ENCODE data around the gene ZNF790. TPM values are rescaled to one million over a fixed set of nuclear protein-coding genes. Genes with fewer than 3 reads are reported as not detected.

ZNF790 gene
- total RNA-seq, 1 donor from 2014 or later, result 6.7 TPM

- peak; percentile 84 for DNase-seq (ENCODE audit: low read depth, low spot score)
These were observed 65.6 kb downstream of the ZNF790 start, which contains the start of gene ZNF850 for GRCh38 chr19:36772311-36773222. TSS of gene ZNF850 (minus strand) at chr19:36772807. CDS start at chr19:36762606, 10,201 bp downstream.

- DNase-seq (ENCODE audit: low read depth, low spot score), result peak; percentile 90
These were observed 66.6 kb downstream of the ZNF790 start for GRCh38 chr19:36771261-36772231.

Other genes starting within 250 kb of the ZNF790 start
- 6.5 and 9.1 TPM in 2 replicates for gene ZNF382, start 233.1 kb downstream of the ZNF790 start, total RNA-seq
- gene ZNF461, start 171.6 kb downstream of the ZNF790 start, total RNA-seq, result 6.7 and 11.2 TPM in 2 replicates
- gene ZNF567, start 150.8 kb downstream of the ZNF790 start, total RNA-seq, result 4.2 and 5.3 TPM in 2 replicates
- gene ZNF850, start 65.6 kb downstream of the ZNF790 start, total RNA-seq, result 3.8 and 5.5 TPM in 2 replicates
- 2.1 and 2.4 TPM in 2 replicates for gene ZNF345, start 12.5 kb upstream of the ZNF790 start, total RNA-seq
- gene ZNF829, start 77.9 kb upstream of the ZNF790 start, total RNA-seq, result 1.3 and 2.5 TPM in 2 replicates
- gene ZNF568, start 77.9 kb upstream of the ZNF790 start, total RNA-seq, result 12.1 and 13.3 TPM in 2 replicates
- gene ZNF420, start 240.0 kb upstream of the ZNF790 start, total RNA-seq, result 6.7 and 13.2 TPM in 2 replicates